Fibroblast of pulmonary artery (primary cell): ENCODE data around the gene RPTOR.

Source experiments
- DNase-seq: peaks from one replicate; pipeline ENCODE4 v3.0.0-alpha.2; 2010; ENCODE audit warnings: low read depth
- H3K4me3 ChIP-seq: replicated peaks from 2 replicates; pipeline ENCODE4 v1.5.1; 2011; ENCODE audit warnings: low read depth, mild to moderate bottlenecking, control low read depth, low read length, moderate library complexity
- CTCF ChIP-seq: IDR thresholded peaks from 2 replicates; pipeline ENCODE4 v1.5.1; 2011; ENCODE audit warnings: mild to moderate bottlenecking, control low read depth, low read length, inconsistent platforms; ENCODE audit errors: missing control alignments

The RPTOR gene

GRCh38 chr17:80948019-80948975 lies 403.7 kb downstream of the RPTOR start:
- no peak for TF ChIP-seq CTCF
- no peak overlapping the region for H3K4me3 ChIP-seq

GRCh38 chr17:80948976-80949450 lies 404.4 kb downstream of the RPTOR start:
- DNase-seq: no peak
- TF ChIP-seq CTCF: no peak
- no peak overlapping the region for H3K4me3 ChIP-seq

More at GRCh38 chr17:80948019-80948975, 403.7 kb downstream of the RPTOR start:
- DNase-seq: no peak

- no peak for TF ChIP-seq CTCF
- DNase-seq: no peak
- no peak overlapping the region for H3K4me3 ChIP-seq
These were observed 405.1 kb downstream of the RPTOR start for GRCh38 chr17:80949451-80950421.

- no peak for DNase-seq
- no peak for TF ChIP-seq CTCF
- no peak overlapping the region for H3K4me3 ChIP-seq
These were observed 406.0 kb downstream of the RPTOR start for GRCh38 chr17:80950466-80951120.

- no peak for TF ChIP-seq CTCF
- H3K4me3 ChIP-seq: no peak overlapping the region
- no peak for DNase-seq
These were observed 406.8 kb downstream of the RPTOR start for GRCh38 chr17:80951121-80952090.
